GM12878 (cell line): ENCODE results near the gene PISD.

Experiments
- GABPA ChIP-seq: IDR thresholded peaks from 2 replicates; pipeline ENCODE4 v1.6.1; 2014; ENCODE audit warnings: antibody characterized with exemption, low read depth, mild to moderate bottlenecking, inconsistent platforms
- LARP7 ChIP-seq: fragments of 450-650 bp; IDR thresholded peaks from 2 replicates; pipeline ENCODE4 v1.6.1; 2017; ENCODE audit warnings: mild to moderate bottlenecking
- NR2C2 ChIP-seq: IDR thresholded peaks from 2 replicates; pipeline ENCODE4 v1.6.1; 2011; ENCODE audit warnings: borderline replicate concordance, low read depth; ENCODE audit not compliant: control insufficient read depth, insufficient read length
- POLR2A ChIP-seq: IDR thresholded peaks from 2 replicates; pipeline ENCODE4 v1.6.1; 2011; ENCODE audit warnings: low read depth, mild to moderate bottlenecking, low read length
- POLR2AphosphoS2 ChIP-seq: IDR thresholded peaks from 2 replicates; pipeline ENCODE4 v1.6.1; 2011; ENCODE audit warnings: low read depth, mild to moderate bottlenecking, low read length, improper control_type of control experiment, moderate library complexity
- POLR2AphosphoS5 ChIP-seq: IDR thresholded peaks from 2 replicates; pipeline ENCODE4 v1.6.1; 2011; ENCODE audit warnings: mild to moderate bottlenecking, low read length, inconsistent platforms
- RBBP5 ChIP-seq: fragments of 200-600 bp; sonication (generic); conservative IDR thresholded peaks from 2 replicates; pipeline ENCODE4 v1.6.1; 2016
- SIN3A ChIP-seq: IDR thresholded peaks from 2 replicates; pipeline ENCODE4 v1.6.1; 2012; ENCODE audit warnings: low read depth, low read length, improper control_type of control experiment
- TAF1 ChIP-seq: IDR thresholded peaks from 2 replicates; pipeline ENCODE4 v1.6.1; 2011; ENCODE audit warnings: mild to moderate bottlenecking, low read depth, low read length, borderline replicate concordance
- TF ChIP-seq, protein P1 (sequence below), 3 experiments: IDR thresholded peaks in 2 of 3; conservative IDR thresholded peaks in 1 of 3; 2 replicates each; pipeline ENCODE4 v1.5.1; 2011; ENCODE audit warnings: low read depth in 3 of 3, low read length in 3 of 3, mild to moderate bottlenecking in 3 of 3, control low read depth in 2 of 3, moderate library complexity in 2 of 3, inconsistent platforms in 1 of 3, mixed read lengths in 1 of 3; ENCODE audit not compliant: control insufficient read depth in 2 of 3, insufficient read depth in 1 of 3; ENCODE audit errors: extremely low read depth in 1 of 3
- TF ChIP-seq, protein P2 (sequence below): fragments of 450-650 bp; IDR thresholded peaks from 2 replicates; pipeline ENCODE4 v1.6.1; 2017; ENCODE audit warnings: mild to moderate bottlenecking, moderate library complexity

- TF ChIP-seq, protein P1, sequence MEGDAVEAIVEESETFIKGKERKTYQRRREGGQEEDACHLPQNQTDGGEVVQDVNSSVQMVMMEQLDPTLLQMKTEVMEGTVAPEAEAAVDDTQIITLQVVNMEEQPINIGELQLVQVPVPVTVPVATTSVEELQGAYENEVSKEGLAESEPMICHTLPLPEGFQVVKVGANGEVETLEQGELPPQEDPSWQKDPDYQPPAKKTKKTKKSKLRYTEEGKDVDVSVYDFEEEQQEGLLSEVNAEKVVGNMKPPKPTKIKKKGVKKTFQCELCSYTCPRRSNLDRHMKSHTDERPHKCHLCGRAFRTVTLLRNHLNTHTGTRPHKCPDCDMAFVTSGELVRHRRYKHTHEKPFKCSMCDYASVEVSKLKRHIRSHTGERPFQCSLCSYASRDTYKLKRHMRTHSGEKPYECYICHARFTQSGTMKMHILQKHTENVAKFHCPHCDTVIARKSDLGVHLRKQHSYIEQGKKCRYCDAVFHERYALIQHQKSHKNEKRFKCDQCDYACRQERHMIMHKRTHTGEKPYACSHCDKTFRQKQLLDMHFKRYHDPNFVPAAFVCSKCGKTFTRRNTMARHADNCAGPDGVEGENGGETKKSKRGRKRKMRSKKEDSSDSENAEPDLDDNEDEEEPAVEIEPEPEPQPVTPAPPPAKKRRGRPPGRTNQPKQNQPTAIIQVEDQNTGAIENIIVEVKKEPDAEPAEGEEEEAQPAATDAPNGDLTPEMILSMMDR (IDR thresholded peaks at IDR 0.05 in 2 of 3, conservative IDR thresholded peaks at IDR 0.05 in 1 of 3; ENCODE audit: control insufficient read depth in 2 of 3, extremely low read depth in 1 of 3, insufficient read depth in 1 of 3, low read depth in 3 of 3, low read length in 3 of 3) = no peak
- TF ChIP-seq POLR2AphosphoS2 (no peak), POLR2AphosphoS5 (no peak), TAF1 (no peak), RBBP5 (no peak), GABPA (no peak), SIN3A (no peak), LARP7 (no peak), NR2C2 (no peak), POLR2A (peak; percentile 27; the same call in 1 of the 2 replicates)
- TF ChIP-seq, protein P2, sequence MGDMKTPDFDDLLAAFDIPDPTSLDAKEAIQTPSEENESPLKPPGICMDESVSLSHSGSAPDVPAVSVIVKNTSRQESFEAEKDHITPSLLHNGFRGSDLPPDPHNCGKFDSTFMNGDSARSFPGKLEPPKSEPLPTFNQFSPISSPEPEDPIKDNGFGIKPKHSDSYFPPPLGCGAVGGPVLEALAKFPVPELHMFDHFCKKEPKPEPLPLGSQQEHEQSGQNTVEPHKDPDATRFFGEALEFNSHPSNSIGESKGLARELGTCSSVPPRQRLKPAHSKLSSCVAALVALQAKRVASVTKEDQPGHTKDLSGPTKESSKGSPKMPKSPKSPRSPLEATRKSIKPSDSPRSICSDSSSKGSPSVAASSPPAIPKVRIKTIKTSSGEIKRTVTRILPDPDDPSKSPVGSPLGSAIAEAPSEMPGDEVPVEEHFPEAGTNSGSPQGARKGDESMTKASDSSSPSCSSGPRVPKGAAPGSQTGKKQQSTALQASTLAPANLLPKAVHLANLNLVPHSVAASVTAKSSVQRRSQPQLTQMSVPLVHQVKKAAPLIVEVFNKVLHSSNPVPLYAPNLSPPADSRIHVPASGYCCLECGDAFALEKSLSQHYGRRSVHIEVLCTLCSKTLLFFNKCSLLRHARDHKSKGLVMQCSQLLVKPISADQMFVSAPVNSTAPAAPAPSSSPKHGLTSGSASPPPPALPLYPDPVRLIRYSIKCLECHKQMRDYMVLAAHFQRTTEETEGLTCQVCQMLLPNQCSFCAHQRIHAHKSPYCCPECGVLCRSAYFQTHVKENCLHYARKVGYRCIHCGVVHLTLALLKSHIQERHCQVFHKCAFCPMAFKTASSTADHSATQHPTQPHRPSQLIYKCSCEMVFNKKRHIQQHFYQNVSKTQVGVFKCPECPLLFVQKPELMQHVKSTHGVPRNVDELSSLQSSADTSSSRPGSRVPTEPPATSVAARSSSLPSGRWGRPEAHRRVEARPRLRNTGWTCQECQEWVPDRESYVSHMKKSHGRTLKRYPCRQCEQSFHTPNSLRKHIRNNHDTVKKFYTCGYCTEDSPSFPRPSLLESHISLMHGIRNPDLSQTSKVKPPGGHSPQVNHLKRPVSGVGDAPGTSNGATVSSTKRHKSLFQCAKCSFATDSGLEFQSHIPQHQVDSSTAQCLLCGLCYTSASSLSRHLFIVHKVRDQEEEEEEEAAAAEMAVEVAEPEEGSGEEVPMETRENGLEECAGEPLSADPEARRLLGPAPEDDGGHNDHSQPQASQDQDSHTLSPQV = no peak
These were observed 36.2 kb downstream of the PISD start for GRCh38 chr22:31625661-31626426.
